HG03064 (cell line): ENCODE results near the gene CRIM1.

ENCODE experiments used
- ATAC-seq: cut with Tn5 transposase; IDR thresholded peaks from one replicate; pipeline ENCODE4 v1.9.1; 2021; ENCODE audit warnings: low read depth; ENCODE audit not compliant: unreplicated experiment

Gene CRIM1

DNA sequence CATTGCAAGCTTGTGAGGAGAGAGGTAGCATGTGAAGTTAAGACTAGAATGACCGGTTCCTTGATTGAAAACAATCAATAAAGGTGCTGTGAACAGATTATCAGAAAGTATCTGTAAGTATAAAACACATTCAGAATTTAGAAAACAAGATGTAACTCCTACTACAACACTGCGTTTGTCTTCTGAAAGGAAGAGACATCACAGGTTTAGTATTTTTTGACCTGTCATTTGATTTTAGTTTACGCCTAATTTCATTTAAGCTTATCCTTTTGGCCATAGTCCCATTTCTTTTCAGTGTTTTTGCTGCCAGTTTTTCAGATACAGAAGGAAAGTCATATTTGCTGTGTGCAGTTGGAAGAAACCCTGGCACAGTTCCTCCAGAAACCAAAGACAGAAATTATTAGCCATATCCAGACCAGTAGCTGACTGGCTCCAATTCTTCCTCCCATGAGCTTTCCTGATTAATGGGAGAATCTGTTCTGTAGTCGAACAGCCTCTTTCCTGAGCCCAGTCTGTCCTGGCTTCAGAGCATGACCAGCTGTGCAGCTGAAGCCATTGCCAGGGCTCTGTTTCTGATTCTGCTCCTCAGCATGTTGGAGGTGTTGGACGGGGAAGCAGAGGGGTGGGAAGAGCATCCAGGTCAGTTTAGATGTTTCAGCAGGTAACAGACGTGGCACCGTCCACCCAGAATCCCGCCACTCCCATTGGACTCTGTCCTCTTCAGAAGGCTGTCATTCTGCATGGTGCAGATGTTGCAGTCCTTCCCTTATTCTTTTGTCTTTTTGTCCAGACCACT lies 61.0 kb downstream of the CRIM1 start:
- no peak for ATAC-seq

DNA sequence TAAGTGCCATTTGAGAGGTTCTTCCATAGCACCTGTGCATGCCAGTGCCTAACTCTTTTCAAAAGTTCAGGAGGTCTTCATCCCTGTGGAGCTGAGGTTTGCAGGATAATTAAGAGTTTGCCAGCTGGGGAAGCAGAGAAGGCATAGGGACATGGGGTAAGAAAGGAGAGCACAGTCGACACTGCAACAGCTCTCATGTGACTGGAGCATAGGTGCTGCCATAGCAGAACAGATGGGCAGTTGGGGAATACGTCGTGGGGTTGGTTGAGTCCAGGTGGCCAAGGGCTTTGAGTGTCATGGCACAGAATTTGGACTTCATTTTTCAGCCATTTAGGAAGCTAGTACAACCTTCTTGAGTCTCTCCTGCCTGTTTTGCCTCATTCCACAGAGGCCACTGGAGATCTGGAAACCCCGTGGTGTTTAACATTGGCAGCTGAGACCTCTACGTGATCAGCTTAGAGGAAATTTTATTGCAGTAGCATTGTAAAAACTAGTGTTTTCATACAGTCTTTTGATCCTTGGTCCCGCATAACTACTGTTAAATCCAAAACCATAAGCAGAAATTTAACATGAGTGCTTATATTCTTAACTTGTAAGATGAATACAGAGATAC lies 65.1 kb downstream of the CRIM1 start:
- no peak for ATAC-seq

DNA sequence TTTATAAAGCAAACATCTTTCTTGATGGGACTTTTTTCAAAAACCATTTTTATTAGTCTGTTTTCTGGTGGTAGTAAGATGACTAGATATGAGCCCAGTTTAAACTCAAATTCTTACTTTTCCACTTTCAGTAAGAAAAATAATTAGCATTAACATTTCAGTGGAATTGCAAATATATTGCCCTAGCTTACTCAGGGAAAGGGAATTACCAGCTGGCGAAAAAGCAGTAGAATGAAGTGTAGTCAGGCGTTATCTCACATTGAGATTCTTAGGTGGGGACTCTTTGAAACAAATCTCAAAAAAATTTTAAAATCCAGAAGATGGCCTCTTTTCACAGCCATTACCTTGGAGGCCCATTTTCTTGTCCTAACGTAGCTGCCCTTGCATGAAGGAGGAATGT lies 65.8 kb downstream of the CRIM1 start:
- ATAC-seq: no peak

DNA sequence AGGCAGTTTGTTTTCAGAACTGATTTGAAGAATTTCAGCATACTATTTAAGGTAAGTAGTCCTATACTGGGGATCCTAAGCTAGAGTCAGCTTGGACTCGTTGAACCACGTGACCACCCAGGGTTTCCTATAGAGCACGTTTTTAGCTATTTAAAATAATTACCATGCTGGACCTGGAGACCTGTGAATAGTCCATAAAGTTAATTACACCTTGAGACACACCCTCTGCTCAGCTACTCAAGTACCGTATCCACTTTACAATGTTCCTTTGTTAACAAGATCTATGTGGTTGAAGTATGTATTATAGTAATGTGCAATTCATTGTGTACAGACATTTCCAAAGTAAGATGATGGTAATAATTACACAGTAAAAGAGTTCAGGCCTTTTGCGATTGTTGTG lies 67.6 kb downstream of the CRIM1 start:
- no peak for ATAC-seq

DNA sequence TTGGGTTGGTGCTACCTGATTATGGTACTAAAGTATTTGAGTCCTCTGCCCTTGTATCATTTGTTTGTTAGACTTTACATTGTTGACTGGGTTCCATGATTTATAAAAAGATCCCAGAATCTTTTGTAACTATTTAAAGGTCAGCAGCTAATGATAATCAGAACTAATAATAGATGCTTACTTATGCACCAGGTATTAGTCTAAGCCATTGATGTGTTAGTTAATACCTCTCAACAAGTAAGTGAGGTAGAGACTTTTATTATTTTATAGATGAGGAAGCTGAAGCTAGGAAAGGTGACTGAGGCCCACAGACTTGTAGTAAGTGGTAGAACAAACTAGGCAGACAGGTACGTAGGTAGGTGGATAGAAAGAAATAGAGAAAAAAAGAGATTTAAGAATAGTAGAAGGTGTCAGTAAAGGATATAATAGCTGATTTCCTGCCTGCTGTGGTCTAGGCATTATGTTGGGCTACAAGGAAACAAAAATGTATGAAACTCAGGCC lies 68.1 kb downstream of the CRIM1 start:
- no peak for ATAC-seq

DNA sequence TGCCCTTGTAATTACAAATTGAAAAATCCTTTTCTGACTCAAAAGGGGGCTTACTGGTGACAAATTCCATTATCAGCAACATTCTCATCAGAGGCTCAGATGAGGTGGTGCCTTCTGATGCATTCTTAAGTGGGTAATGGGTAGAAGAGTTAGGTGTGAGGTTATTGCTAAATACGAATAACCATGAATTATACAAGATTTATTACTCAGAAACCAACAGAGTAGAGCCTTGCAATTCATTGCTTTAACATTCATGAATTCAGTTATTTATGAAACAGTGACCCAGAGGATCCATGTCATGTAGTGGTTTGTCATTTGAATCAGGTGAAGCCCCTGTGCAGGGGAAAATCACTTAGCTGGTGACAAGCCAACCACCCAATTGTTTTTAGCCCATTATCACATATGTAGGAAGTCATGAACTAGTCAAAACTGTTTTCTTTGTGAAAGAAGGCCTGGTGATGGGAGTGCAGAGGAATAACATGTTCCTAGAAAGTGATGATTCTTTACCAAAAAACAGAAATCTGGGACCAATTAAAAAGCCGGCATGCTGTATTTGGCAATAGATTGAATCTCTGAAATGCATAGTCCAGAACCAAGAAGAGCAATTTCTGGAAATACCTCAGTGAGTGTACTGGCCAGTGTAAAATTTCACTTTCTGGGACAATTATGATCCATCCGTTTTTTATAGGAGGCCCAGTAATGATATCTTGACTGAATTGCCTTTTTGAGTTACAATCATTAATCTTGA lies 70.2 kb downstream of the CRIM1 start:
- ATAC-seq: no peak

DNA sequence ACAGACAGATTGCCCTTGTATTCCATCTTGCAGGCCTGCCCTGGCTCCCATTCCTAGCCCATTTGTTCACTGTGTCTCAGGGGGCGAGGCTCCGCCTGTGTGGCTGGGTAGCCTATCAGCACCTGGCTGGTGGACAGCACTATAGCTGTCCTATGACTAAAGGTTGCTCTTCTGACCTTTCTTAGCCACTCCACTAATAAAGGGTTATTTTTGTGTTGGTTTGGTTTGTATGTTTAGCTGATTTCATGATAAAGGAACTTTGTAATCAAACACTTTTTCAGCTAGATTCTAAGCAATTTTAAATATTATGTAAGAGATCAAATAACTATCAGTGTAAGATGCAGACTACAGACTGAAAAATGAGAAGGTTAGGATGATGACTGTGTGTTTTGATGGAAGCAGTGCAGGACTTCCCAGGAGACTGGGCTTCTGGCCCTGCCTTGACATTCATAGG lies 72.2 kb downstream of the CRIM1 start:
- ATAC-seq: no peak

DNA sequence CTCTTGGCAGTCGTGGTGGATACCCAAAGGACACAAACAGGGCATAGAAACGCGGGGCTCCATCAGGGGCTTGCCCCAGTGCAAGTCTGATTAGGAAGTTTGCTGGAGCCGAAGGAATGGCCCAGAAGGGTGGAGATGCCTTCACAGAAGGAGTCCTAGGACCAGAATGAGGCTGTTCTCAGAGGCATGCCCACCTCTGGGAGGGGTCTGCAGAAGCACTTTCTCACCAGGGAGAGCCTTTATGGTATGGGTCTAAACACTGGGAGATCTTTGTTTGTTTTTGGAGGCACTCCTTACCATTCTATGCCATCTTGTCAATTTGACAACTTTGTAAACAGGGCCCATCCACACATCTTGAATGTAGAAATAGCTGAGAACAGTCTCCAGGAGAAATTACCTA lies 75.0 kb downstream of the CRIM1 start:
- ATAC-seq: no peak

DNA sequence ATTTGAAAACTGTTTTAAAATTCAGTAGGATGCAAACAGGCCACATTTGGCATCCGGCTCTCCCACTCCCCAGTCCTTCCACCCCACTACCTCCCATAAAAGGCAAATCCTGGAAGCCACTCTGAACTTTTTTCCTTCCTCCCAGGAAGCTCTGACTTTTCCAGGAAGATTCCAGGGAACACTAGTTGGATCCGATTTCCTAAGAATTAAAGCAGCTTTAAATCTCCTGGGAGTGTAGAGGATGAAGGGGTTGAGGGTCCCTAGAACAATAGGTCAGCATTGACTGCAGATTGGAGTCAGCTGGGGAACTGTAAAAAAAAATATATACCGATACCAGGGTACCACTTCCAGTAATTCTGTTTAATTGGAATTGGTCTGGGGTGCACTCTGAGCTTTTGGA lies 76.9 kb downstream of the CRIM1 start:
- ATAC-seq: no peak

DNA sequence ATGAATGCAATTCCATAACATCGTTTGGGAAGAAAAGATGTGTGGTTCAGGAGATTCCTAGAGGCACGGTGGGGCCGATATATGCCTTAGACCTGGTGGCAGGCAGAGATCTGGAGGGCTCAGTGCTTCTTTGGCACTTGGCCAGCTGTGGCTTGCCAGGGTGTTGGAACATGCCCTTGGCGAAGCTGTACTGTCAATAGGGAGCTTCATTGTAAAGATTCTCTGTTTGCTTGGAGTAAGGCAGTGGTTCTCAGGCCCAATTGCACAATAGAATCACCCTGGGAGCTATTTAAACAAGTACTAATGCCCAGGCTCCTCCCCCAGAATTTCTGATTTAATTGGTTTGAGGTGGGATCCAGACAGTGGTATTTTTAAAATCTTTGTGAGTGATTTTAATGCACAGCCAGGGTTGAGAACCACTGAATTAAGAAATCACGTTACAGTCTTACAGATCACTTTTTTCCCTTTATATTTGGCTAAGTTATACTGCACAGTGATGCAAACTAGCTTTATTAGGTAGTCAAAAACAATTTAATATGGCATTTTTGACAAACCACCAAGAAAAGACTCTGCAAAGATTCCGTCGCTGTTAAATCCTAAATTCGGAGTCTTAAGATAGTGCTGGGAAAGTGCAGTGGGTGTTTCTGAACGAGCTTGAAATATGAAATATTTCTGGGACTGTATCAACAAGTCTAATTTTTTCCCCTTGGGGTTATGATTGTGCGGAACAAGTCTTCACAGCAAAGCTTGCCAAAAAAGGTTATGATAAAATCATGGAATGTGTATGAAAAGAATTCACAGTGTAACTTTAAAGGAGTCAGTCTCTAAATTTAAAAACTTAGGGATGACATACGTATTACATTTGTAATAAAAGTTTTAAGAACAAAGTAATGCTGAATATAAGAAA lies 78.0 kb downstream of the CRIM1 start:
- ATAC-seq: no peak

DNA sequence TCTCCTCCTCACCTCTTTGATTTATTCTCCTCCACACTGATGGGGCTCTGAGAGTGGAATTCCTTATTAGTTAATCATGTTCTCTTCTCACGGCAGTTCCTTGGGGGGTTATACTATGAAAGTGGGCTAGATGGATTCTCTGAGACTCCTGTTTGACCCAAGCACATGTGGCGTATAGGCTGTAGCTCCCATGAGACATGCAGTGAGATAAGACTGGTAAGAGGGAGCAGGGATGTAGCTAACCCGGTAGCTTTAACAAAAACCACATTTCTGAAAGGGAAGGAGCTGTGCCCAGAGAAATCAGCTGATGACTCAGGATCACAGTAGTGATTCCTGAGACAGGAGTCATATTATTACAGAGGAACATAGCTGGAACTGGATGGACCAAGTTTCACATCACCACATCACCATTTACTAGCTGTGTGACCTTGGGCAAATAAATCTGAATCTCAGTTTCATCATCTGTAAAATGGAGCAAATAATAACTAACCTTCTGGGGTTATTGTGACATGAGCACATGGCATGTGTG lies 82.9 kb downstream of the CRIM1 start:
- ATAC-seq: no peak

DNA sequence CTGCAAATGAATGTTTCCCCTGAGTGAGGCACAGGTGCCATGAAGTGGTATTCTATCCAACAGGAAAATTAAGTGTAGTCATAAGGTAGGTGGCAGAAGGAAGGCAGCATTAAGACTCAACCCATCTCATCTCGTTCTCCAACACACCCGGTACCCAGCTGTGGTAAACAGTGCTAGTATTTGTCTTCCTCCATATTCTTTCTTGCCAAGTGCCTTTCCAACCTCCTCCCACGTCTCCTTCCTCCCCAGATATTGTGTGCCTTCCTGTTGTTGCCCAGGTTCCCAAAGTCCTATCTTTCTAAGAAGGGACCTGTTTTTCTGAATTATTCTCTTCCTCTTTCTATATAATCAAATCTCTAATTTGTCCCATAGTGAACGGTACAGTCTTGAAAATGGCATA lies 83.5 kb downstream of the CRIM1 start:
- ATAC-seq: no peak

DNA sequence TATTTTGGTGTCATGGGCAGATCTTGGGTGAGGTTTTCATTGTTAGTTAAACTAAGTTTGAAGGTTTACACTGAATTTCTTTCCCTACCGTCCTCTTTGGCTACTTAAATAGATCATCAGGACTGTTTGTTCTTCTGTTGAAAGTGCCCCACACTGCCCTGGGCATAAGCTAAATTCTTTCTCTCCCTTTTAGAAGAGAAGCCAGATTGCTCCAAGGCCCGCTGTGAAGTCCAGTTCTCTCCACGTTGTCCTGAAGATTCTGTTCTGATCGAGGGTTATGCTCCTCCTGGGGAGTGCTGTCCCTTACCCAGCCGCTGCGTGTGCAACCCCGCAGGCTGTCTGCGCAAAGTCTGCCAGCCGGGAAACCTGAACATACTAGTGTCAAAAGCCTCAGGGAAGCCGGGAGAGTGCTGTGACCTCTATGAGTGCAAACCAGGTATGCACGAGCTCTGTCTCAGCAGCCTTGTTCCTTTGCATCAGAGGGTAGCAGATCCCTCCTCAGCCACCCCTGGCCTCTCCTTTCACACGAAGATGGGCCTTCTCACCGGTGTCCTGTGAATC lies 85.6 kb downstream of the CRIM1 start:
- ATAC-seq: no peak

DNA sequence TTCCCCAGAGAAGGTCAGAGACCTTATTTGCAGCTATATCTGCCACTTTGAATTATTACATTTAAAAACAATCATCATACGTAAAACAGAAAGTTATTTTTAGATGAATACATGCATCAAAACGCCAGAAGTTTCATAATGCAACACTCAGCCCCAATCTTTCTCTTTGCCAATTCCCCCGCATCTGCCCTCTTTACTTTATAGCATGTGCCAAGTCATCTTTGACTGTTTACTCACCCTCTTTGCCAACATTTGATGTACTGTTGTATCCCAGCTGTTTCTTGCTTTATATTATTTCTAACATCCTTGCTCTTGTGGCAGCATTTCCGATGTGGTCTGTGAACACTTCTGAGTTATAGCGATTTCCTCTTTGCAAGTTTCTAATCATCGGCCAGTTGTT lies 86.2 kb downstream of the CRIM1 start:
- ATAC-seq: no peak

DNA sequence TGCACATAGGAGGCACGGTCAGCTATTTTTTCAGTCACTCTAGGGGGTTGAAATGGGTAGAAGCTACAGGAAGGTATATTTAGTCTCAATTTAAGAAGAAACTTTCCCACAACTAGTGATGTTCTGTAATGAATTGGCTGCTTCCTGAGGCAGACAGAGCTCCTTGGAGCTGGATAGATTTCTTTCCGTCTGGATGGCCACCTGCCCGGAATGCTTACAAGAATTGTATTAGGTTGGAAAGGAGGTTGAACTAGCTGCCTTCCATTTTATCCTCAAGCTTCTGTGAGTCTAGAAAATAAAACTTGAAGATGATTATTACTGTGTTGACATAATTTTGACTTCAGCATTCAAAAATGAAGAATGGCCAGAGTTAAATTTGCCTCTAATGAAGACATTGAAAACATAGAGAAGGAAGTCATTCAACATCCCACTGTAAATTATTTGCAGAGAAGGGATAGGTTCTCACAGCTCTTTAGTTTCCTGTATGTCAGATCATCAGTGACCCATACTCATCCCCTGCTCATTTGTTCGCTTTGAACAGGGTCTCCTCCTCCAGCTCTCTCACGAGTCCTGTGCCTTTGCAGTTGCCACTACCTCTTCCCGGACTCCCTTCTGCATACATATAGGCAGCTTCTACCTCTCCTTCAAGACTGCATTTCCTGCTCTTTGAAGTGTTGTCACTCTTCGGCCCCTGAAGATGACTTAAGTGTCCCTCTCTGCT lies 88.8 kb downstream of the CRIM1 start:
- ATAC-seq: no peak

DNA sequence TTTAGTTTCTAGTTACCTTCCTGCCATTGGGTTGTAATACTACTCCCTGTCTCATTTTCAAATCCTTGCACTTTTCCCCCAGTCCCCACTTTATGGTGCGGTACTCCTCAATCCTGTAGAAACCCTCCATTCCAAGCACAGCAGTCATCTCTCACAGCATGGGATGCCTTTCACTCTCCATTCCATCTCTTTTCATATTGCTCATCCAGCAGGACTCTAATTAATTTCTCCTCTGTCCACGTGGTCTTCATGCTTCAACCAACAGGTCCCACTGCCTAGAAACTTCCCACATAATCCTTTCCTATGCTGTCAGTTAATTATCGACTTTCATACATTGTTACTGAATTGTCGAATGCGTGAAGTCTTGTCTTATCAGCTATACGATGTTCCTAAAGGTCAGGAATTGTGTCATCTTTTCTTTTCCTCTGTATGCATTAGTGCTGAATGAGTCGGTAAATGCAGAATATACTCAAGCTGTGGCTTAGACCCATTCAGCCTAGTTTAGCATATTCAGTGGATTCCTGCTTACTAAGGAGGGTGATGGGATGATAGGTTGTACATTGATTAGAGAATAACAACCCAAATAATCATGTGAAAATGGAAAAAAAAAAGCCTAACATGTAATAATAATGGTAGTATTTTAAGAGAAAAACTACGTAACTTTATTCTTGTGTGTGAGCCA lies 89.7 kb downstream of the CRIM1 start:
- ATAC-seq: no peak

DNA sequence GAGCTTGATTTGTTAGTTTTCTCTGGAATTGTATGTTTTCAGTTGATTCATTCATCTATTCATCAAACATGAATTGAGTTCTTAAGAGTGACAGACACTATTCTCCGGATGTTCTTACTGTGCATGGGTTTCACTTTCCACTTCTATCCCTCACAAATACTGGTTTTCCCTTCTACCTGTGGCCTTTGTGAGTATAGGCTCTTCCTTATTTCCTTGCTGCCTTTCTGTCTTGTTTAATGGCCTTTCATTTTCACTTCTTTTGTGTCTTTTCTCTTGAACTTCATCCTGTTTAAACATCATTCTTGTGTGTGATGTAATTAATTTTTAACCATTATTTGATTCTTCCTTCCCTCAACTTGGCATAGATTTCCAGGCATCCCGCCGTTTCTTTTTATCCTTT lies 90.7 kb downstream of the CRIM1 start:
- no peak for ATAC-seq

DNA sequence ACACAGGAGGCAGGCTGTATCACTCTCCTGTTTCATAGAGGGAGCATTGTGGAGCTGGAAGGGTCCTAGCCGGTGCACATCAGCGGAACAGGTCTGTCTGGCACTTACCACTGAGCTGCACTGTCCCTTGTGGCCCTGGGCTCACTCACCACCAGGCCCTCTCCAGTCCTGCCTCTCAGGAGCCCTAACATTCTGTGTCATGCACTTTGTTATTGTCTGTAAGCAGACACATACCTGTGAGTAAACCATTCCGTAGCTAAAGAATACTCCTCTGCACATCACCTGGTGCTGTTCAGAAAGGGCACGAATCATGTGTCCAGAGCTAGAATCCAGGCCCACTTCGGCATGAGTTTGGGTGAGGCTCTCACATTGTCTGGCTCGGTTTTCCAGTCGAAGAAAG lies 93.6 kb downstream of the CRIM1 start:
- ATAC-seq: no peak

DNA sequence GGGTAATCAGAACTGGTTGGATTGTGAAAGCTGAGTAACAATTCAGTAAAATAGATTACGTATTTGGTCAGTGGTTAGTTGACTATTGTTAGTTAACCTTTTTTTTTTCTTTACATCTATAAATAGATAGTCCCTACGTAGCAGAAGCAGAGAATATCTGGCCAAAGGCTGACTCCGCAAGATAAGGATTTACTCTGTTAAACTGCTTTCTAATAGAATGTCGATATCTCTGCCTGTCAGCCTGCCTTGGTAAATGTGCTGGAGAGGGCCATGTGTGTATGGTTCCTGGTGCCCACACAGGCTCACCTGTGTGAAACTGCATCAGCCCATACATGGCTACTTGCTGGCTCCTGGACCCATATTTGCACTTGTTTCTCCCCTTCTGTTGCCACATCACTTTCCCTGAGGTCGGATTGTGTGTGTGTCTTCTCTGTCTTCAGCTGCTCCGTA lies 94.4 kb downstream of the CRIM1 start:
- no peak for ATAC-seq
